B cell (primary cell): Measurements from ENCODE around the gene AGBL4. TPM values are rescaled to one million over a fixed set of nuclear protein-coding genes. Genes with fewer than 3 reads are reported as not detected.

ENCODE experiments used
- ATAC-seq: fragments of 200-7000 bp; cut with Tn5 transposase; one replicate; pipeline ENCODE4 v1.10.0; 2021; ENCODE audit warnings: low read depth, mild to moderate bottlenecking, moderate number of reproducible peaks, moderate library complexity
- CTCF ChIA-PET: fragments of 350-600 bp; sonication (Branson Sonifier 250); formaldehyde crosslinking; loops from one replicate; lab custom pipeline; 2021; ENCODE audit warnings: antibody characterized with exemption, inconsistent platforms; lab: Charles Lee
- POLR2A ChIA-PET: fragments of 350-600 bp; sonication (Branson Sonifier 250); formaldehyde crosslinking; loops from one replicate; lab custom pipeline; 2021; ENCODE audit warnings: antibody characterized with exemption; lab: Charles Lee
- DNase-seq: peaks from one replicate; pipeline ENCODE4 v3.0.0; 2013
- H2AFZ ChIP-seq: 2 replicates; pipeline ENCODE4 v1.6.1; 2012; ENCODE audit warnings: mild to moderate bottlenecking, low read depth, low read length; ENCODE audit not compliant: insufficient read depth, poor library complexity, severe bottlenecking
- H3K27ac ChIP-seq, 2 donors: 1 replicate in 1 of 2; 2 replicates in 1 of 2; pipeline ENCODE4 v1.5.1; 2012 to 2013; ENCODE audit warnings: low read length in 2 of 2, mild to moderate bottlenecking in 2 of 2, moderate library complexity in 1 of 2
- H3K27me3 ChIP-seq, 4 experiments: fragments of 200-600 bp in 1 of 4; sonication (generic) in 1 of 4; replicated peaks in 1 of 4; 1 replicate in 2 of 4; 2 replicates in 2 of 4; pipeline versions ENCODE4 v1.6.1 to v1.7.0; 2013 to 2016; ENCODE audit warnings: low read length in 3 of 4, mild to moderate bottlenecking in 2 of 4, mixed read lengths in 1 of 4, moderate library complexity in 1 of 4; ENCODE audit not compliant: insufficient read depth in 4 of 4, control insufficient read depth in 3 of 4; ENCODE audit errors: control extremely low read depth in 1 of 4
- H3K36me3 ChIP-seq, 2 experiments: replicated peaks in 1 of 2; 1 replicate in 1 of 2; 2 replicates in 1 of 2; pipeline versions ENCODE4 v1.6.1 to v1.7.1; 2013; ENCODE audit warnings: low read length in 1 of 2; ENCODE audit not compliant: insufficient read depth in 2 of 2, control insufficient read depth in 1 of 2; ENCODE audit errors: control extremely low read depth in 1 of 2, extremely low read depth in 1 of 2
- H3K4me1 ChIP-seq, 2 donors: fragments of 200-600 bp in 1 of 2; sonication (generic) in 1 of 2; 1 replicate in 1 of 2; 2 replicates in 1 of 2; pipeline versions ENCODE4 v1.5.1 to v1.6.1; 2013 to 2017; ENCODE audit warnings: low read length in 2 of 2; ENCODE audit not compliant: control insufficient read depth in 2 of 2, insufficient read depth in 2 of 2
- H3K4me2 ChIP-seq: replicated peaks from 2 replicates; pipeline ENCODE3; 2012; ENCODE audit warnings: mild to moderate bottlenecking, low read depth, low read length; ENCODE audit not compliant: poor library complexity, severe bottlenecking
- H3K4me3 ChIP-seq, 5 experiments: fragments of 200-600 bp in 1 of 5; sonication (generic) in 1 of 5; 1 replicate in 3 of 5; 2 replicates in 2 of 5; pipeline versions ENCODE4 v1.5.1 to v1.7.0; 2011 to 2016; ENCODE audit warnings: low read length in 4 of 5, mild to moderate bottlenecking in 4 of 5, low read depth in 2 of 5, control low read depth in 1 of 5, moderate library complexity in 1 of 5; ENCODE audit not compliant: insufficient read depth in 1 of 5; ENCODE audit errors: control extremely low read depth in 1 of 5, extremely low read depth in 1 of 5
- H3K79me2 ChIP-seq: fragments of 200-600 bp; sonication (generic); one replicate; pipeline ENCODE4 v1.6.0; 2016; ENCODE audit warnings: low read length; ENCODE audit not compliant: control insufficient read depth, insufficient read depth
- H3K9ac ChIP-seq: fragments of 200-600 bp; sonication (generic); 2 replicates; pipeline ENCODE4 v1.6.1; 2017; ENCODE audit warnings: mild to moderate bottlenecking, low read length, moderate library complexity
- H3K9me3 ChIP-seq, 3 donors: one replicate each; pipeline versions ENCODE4 v1.6.1 to v1.7.1; 2013; ENCODE audit warnings: low read length in 2 of 3; ENCODE audit not compliant: control insufficient read depth in 2 of 3, insufficient read depth in 1 of 3; ENCODE audit errors: control extremely low read depth in 1 of 3
- H4K20me1 ChIP-seq: 2 replicates; pipeline ENCODE4 v1.6.0; 2012; ENCODE audit warnings: mild to moderate bottlenecking, low read length; ENCODE audit not compliant: insufficient read depth, control insufficient read depth, poor library complexity, severe bottlenecking
- H3K27ac Mint-ChIP-seq: one replicate; pipeline ENCODE4 v1.8.0; 2021; ENCODE audit warnings: mixed read lengths
- H3K27me3 Mint-ChIP-seq: one replicate; pipeline ENCODE4 v1.8.0; 2021; ENCODE audit warnings: mixed read lengths
- H3K4me1 Mint-ChIP-seq: one replicate; pipeline ENCODE4 v1.8.0; 2021; ENCODE audit warnings: mixed read lengths
- H3K4me3 Mint-ChIP-seq: one replicate; pipeline ENCODE4 v1.8.0; 2021; ENCODE audit warnings: mixed read lengths
- H3K9me3 Mint-ChIP-seq: one replicate; pipeline ENCODE4 v1.8.0; 2022; ENCODE audit warnings: mixed read lengths; ENCODE audit not compliant: insufficient read depth
- EZH2 ChIP-seq: IDR thresholded peaks from 2 replicates; pipeline ENCODE4 v1.6.1; 2012; ENCODE audit warnings: borderline replicate concordance, low read depth, mild to moderate bottlenecking, moderate library complexity, low read length; ENCODE audit not compliant: insufficient read depth, poor library complexity, severe bottlenecking
- WGBS: methylation state at CpG from one replicate; pipeline ENCODE4 v1.1.5; 2013; ENCODE audit warnings: missing lambda C conversion rate; ENCODE audit not compliant: insufficient coverage; 5-methylcytosine and 5-hydroxymethylcytosine counted together
- intact Hi-C: fragments of 100-400 bp; cut with micrococcal nuclease; formaldehyde crosslinking; loops from one replicate; pipeline ENCODE4 v1.10.0; 2022
- polyA plus RNA-seq: library from polyadenylated mRNA; depleted of rRNA; stranded (reverse); fragments of >200 nt; gene quantifications from 2 replicates; pipeline ENCODE4 v1.2.3, GENCODE V29; 2012
- total RNA-seq, 2 donors: library from RNA; stranded (reverse); fragments of 120-200 nt in 1 of 2; gene quantifications; 1 replicate in 1 of 2; 2 replicates in 1 of 2; pipeline versions ENCODE4 v1.2.3 to v1.2.4, GENCODE V29; 2013 to 2022
- TF ChIP-seq, protein P1 (sequence below): fragments of 200-600 bp; IDR thresholded peaks from one replicate; pipeline ENCODE4 v1.8.0; 2022; ENCODE audit warnings: antibody characterized with exemption, mild to moderate bottlenecking

AGBL4 gene
- total and polyA plus RNA-seq, 2 donors (not counting 1 experiment from before 2014, with no cell fraction given) = 0.07 to 0.12 TPM

DNA sequence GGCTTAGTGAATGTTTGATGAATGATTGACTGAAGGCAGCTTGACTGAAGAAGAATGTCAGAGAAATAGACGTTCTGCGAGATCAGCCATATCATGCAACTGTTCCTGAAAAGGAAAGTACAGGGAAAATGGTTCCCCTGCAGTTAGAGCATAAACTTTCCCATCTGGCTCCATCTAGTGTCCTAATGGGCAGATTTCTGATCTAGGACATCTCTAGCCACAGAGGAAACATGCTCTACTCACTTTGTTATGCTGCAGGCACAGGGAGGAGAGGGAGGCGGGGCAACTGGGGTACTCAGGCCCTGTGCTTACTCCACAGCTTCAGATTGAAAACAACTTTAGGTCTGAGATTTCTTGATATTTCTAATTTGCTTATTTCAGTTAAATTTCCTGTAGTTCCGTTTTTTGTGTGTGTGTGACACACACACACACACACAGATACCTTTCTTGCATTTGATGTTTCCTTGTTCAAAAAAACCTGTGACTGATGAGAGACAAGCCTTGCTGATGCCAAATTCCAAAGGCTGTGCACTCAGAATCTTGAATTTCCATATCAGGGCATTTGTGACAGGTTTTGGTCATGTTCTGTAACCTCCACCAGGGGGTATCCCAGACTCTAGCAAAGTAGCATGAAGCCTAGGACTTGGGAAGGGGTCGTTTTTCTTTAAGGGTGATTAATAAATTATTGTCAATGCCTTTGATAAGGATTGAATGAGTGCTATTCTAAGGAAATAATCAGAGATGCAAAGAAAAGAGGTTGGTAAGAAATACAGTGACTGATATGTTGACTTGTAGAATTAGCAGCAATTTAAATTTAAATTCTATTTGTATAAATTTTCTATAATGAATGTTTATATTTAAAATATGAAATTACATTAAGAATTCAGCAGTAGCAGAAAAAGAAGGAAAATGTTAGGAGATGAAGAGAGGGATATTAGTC is 1107.4 kb downstream of the AGBL4 start:
- no peaks in the 10 kb centered on the region for H3K79me2 ChIP-seq
- no peak overlapping the region for H3K4me3 ChIP-seq
- Mint-ChIP-seq H3K27me3 (no peaks in the 10 kb centered on the region), H3K4me3 (no peak overlapping the region), H3K4me1 (no peaks in the 10 kb centered on the region), H3K9me3 (no peaks in the 10 kb centered on the region), H3K27ac (no peak overlapping the region)
- ChIA-PET POLR2A (no interaction called here), CTCF (no interaction called here)
- H3K27me3 ChIP-seq = peaks cover 0 to 3% (median 0%) of the 10 kb centered on the region in 4 experiments
- H3K4me2 ChIP-seq = no peak overlapping the region
- ATAC-seq (no peak), DNase-seq (peak; percentile 3)
- no peak overlapping the region for H2AFZ ChIP-seq
- no peaks in the 10 kb centered on the region for H4K20me1 ChIP-seq
- H3K9ac ChIP-seq = no peak overlapping the region
- TF ChIP-seq EZH2 = no peak
- TF ChIP-seq, protein P1, sequence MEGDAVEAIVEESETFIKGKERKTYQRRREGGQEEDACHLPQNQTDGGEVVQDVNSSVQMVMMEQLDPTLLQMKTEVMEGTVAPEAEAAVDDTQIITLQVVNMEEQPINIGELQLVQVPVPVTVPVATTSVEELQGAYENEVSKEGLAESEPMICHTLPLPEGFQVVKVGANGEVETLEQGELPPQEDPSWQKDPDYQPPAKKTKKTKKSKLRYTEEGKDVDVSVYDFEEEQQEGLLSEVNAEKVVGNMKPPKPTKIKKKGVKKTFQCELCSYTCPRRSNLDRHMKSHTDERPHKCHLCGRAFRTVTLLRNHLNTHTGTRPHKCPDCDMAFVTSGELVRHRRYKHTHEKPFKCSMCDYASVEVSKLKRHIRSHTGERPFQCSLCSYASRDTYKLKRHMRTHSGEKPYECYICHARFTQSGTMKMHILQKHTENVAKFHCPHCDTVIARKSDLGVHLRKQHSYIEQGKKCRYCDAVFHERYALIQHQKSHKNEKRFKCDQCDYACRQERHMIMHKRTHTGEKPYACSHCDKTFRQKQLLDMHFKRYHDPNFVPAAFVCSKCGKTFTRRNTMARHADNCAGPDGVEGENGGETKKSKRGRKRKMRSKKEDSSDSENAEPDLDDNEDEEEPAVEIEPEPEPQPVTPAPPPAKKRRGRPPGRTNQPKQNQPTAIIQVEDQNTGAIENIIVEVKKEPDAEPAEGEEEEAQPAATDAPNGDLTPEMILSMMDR = peak; percentile 37
- no peak overlapping the region for H3K27ac ChIP-seq
- peaks cover 4 to 6% of the 10 kb centered on the region in 2 donors for H3K4me1 ChIP-seq
- WGBS = 30% methylated on average over 2 of the region's 5 CpGs
- intact Hi-C loops = no loop called here
- H3K9me3 ChIP-seq = no peaks in the 10 kb centered on the region
- H3K36me3 ChIP-seq = no peaks in the 10 kb centered on the region

DNA sequence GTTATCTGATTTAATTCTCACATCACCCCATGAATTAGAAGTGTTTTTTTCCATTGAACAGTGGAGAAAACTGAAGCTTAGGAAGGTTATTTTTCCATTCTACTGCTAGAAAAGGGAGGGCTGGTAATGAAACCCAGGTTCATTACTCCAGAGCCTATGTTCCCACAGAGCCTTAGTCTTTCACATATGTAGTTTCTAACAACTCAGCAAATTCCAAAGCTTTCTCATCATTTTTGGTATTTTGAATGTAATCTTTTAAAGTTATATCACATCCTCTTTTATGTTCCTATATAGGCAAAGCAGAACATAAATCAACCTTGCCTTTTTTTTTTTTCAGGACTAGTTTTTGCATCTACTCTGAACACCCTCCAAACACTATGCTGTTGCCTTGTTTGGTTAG is 1115.1 kb downstream of the AGBL4 start:
- Mint-ChIP-seq H3K4me3 (no peak overlapping the region), H3K9me3 (no peaks in the 10 kb centered on the region), H3K4me1 (no peaks in the 10 kb centered on the region), H3K27ac (no peak overlapping the region), H3K27me3 (peaks cover 8% of the 10 kb centered on the region)
- no peaks in the 10 kb centered on the region for H3K4me1 ChIP-seq
- no peaks in the 10 kb centered on the region for H4K20me1 ChIP-seq
- DNase-seq (no peak), ATAC-seq (no peak)
- no peaks in the 10 kb centered on the region for H3K9me3 ChIP-seq
- no peaks in the 10 kb centered on the region for H3K79me2 ChIP-seq
- ChIA-PET POLR2A (no interaction called here), CTCF (no interaction called here)
- peaks cover 0 to 3% (median 0%) of the 10 kb centered on the region in 4 experiments for H3K27me3 ChIP-seq
- no peak overlapping the region for H3K9ac ChIP-seq
- no peak overlapping the region for H3K4me3 ChIP-seq
- H3K36me3 ChIP-seq = no peaks in the 10 kb centered on the region
- H3K27ac ChIP-seq = no peak overlapping the region
- no peak overlapping the region for H2AFZ ChIP-seq
- intact Hi-C loops = no loop called here
- TF ChIP-seq, protein P1 = no peak
- TF ChIP-seq EZH2 = no peak
- no peak overlapping the region for H3K4me2 ChIP-seq
